WTC11 (cell line): ENCODE measurements around the gene CIB2. TPM values are rescaled to one million over a fixed set of nuclear protein-coding genes. Genes with fewer than 3 reads are reported as not detected.
"Not testable (repeated sequence)": the region's sequence is repeated elsewhere in the genome, so short reads cannot be mapped to it uniquely, and the experiment has no call there.

Experiments used
- ATAC-seq: fragments of 200-7000 bp; cut with Tn5 transposase; 2 replicates; pipeline ENCODE4 v1.10.0; 2021; ENCODE audit warnings: mild to moderate bottlenecking, moderate library complexity
- CTCF ChIA-PET: fragments of 300-600 bp; sonication (Branson Sonifier 250); formaldehyde crosslinking; loops from one replicate; lab custom pipeline; 2021; ENCODE audit warnings: antibody characterized with exemption; lab: Charles Lee
- POLR2A ChIA-PET: fragments of 350-600 bp; sonication (Branson Sonifier 250); formaldehyde crosslinking; loops from one replicate; lab custom pipeline; 2021; ENCODE audit warnings: antibody characterized with exemption; lab: Charles Lee
- DNase-seq: peaks from one replicate; pipeline ENCODE4 v3.0.0; 2021; ENCODE audit warnings: low spot score
- H3K27ac Mint-ChIP-seq: 2 replicates; pipeline ENCODE4 v1.8.0; 2021; ENCODE audit warnings: mixed read lengths
- H3K27me3 Mint-ChIP-seq: 2 replicates; pipeline ENCODE4 v1.8.0; 2021; ENCODE audit warnings: low read depth, mild to moderate bottlenecking, moderate library complexity, mixed read lengths
- H3K36me3 Mint-ChIP-seq: 2 replicates; pipeline ENCODE4 v1.8.0; 2021; ENCODE audit warnings: mixed read lengths
- H3K4me1 Mint-ChIP-seq: 2 replicates; pipeline ENCODE4 v1.8.0; 2022; ENCODE audit warnings: mixed read lengths
- H3K4me3 Mint-ChIP-seq: 2 replicates; pipeline ENCODE4 v1.8.0; 2021; ENCODE audit warnings: mild to moderate bottlenecking, moderate library complexity, mixed read lengths
- H3K9me3 Mint-ChIP-seq: 2 replicates; pipeline ENCODE4 v1.8.0; 2021; ENCODE audit warnings: mixed read lengths
- ATF6 ChIP-seq: sonication (generic); formaldehyde crosslinking; IDR thresholded peaks from 2 replicates; pipeline ENCODE4 v1.8.1; 2023; ENCODE audit warnings: mild to moderate bottlenecking, missing genetic modification reagents
- EMX1 ChIP-seq: fragments of 250-450 bp; sonication (Bioruptor Pico); IDR thresholded peaks from 2 replicates; pipeline ENCODE4 v1.8.0; 2021; ENCODE audit warnings: mild to moderate bottlenecking
- FOXP1 ChIP-seq: sonication (generic); formaldehyde crosslinking; IDR thresholded peaks from 2 replicates; pipeline ENCODE4 v1.8.0; 2022; ENCODE audit warnings: missing genetic modification reagents, mild to moderate bottlenecking, moderate library complexity, borderline replicate concordance
- GABPB1 ChIP-seq: sonication (generic); formaldehyde crosslinking; IDR thresholded peaks from 2 replicates; pipeline ENCODE4 v1.8.1; 2023; ENCODE audit warnings: mild to moderate bottlenecking, missing genetic modification reagents
- GRHL2 ChIP-seq: fragments of 250-450 bp; sonication (Bioruptor Pico); IDR thresholded peaks from 2 replicates; pipeline ENCODE4 v1.8.0; 2022; ENCODE audit warnings: mild to moderate bottlenecking, moderate library complexity; ENCODE audit not compliant: insufficient replicate concordance, severe bottlenecking
- MLX ChIP-seq: sonication (generic); formaldehyde crosslinking; IDR thresholded peaks from 2 replicates; pipeline ENCODE4 v1.8.1; 2023; ENCODE audit warnings: mild to moderate bottlenecking, missing genetic modification reagents, moderate library complexity
- NR2C2 ChIP-seq: sonication (generic); formaldehyde crosslinking; IDR thresholded peaks from 2 replicates; pipeline ENCODE4 v1.8.0; 2022; ENCODE audit warnings: mild to moderate bottlenecking, missing genetic modification reagents
- RELA ChIP-seq: sonication (generic); formaldehyde crosslinking; IDR thresholded peaks from 2 replicates; pipeline ENCODE4 v1.8.1; 2022; ENCODE audit warnings: missing genetic modification reagents, mild to moderate bottlenecking, borderline replicate concordance
- RORB ChIP-seq: fragments of 250-450 bp; sonication (Bioruptor Pico); IDR thresholded peaks from 2 replicates; pipeline ENCODE4 v1.9.0; 2021; ENCODE audit warnings: mild to moderate bottlenecking
- TEAD4 ChIP-seq: sonication (generic); formaldehyde crosslinking; IDR thresholded peaks from 2 replicates; pipeline ENCODE4 v1.8.0; 2022; ENCODE audit warnings: mild to moderate bottlenecking, missing genetic modification reagents
- USF1 ChIP-seq: sonication (generic); formaldehyde crosslinking; IDR thresholded peaks from 2 replicates; pipeline ENCODE4 v1.8.0; 2022; ENCODE audit warnings: mild to moderate bottlenecking, missing genetic modification reagents
- ZBTB43 ChIP-seq: sonication (generic); formaldehyde crosslinking; IDR thresholded peaks from 2 replicates; pipeline ENCODE4 v1.8.1; 2023; ENCODE audit warnings: mild to moderate bottlenecking, missing genetic modification reagents
- ZNF121 ChIP-seq: sonication (generic); formaldehyde crosslinking; IDR thresholded peaks from 2 replicates; pipeline ENCODE4 v1.8.0; 2023; ENCODE audit warnings: missing genetic modification reagents
- ZNF425 ChIP-seq: fragments of 250-450 bp; sonication (Bioruptor Pico); conservative IDR thresholded peaks from 2 replicates; pipeline ENCODE4 v1.9.0; 2021; ENCODE audit warnings: mild to moderate bottlenecking
- ZNF671 ChIP-seq: fragments of 250-450 bp; sonication (Bioruptor Pico); IDR thresholded peaks from 2 replicates; pipeline ENCODE4 v1.8.0; 2021; ENCODE audit warnings: mild to moderate bottlenecking
- total RNA-seq: library from RNA; stranded (reverse); gene quantifications from 3 replicates; pipeline ENCODE4 v1.2.3, GENCODE V29; 2021

CIB2 gene
- total RNA-seq, 1 experiment from 2014 or later: 45.2 TPM

GRCh38 chr15:78155355-78155939 is 24.2 kb upstream of the CIB2 start (continued):
- no peak for TF ChIP-seq MLX (CRISPR knock-in tag)
- no peak for TF ChIP-seq ZBTB43 (CRISPR knock-in tag)
- no peak for TF ChIP-seq ATF6 (CRISPR knock-in tag)

- POLR2A ChIA-PET: no interaction called here
- CTCF ChIA-PET: no interaction called here
Measured at GRCh38 chr15:78154955-78155354, 23.7 kb upstream of the CIB2 start.

GRCh38 chr15:78151075-78151474 is 19.8 kb upstream of the CIB2 start:
- H3K27ac Mint-ChIP-seq, DNase-seq, CTCF ChIA-PET, ATAC-seq, POLR2A ChIA-PET, H3K36me3 Mint-ChIP-seq, H3K9me3 Mint-ChIP-seq, H3K27me3 Mint-ChIP-seq: not testable (repeated sequence)
- peaks cover 33% of the 10 kb centered on the region for H3K4me1 Mint-ChIP-seq
- H3K4me3 Mint-ChIP-seq: peak overlapping the region; percentile 20; the same call in 1 of the 2 replicates

More at GRCh38 chr15:78154955-78155354, 23.7 kb upstream of the CIB2 start:
- H3K27me3 Mint-ChIP-seq: peaks cover 2% of the 10 kb centered on the region; the same call in 1 of the 2 replicates
- H3K36me3 Mint-ChIP-seq: no peaks in the 10 kb centered on the region
- no peak for DNase-seq
- H3K4me3 Mint-ChIP-seq: no peak overlapping the region
- no peak for TF ChIP-seq EMX1 (CRISPR knock-in tag)
- TF ChIP-seq RELA (CRISPR knock-in tag): no peak
- no peak for TF ChIP-seq TEAD4 (CRISPR knock-in tag)
- no peak for TF ChIP-seq GABPB1
- no peak for TF ChIP-seq NR2C2 (CRISPR knock-in tag)
- no peak for TF ChIP-seq GRHL2 (CRISPR knock-in tag)
- no peak for TF ChIP-seq FOXP1 (CRISPR knock-in tag)
- TF ChIP-seq ZNF425 (CRISPR knock-in tag): no peak
- no peak for TF ChIP-seq ZNF121
- no peak for TF ChIP-seq ZNF671 (CRISPR knock-in tag)
- no peak for TF ChIP-seq USF1
- no peak for TF ChIP-seq RORB
- no peak for ATAC-seq
- H3K9me3 Mint-ChIP-seq: no peaks in the 10 kb centered on the region
- peaks cover 41% of the 10 kb centered on the region for H3K4me1 Mint-ChIP-seq
- peak overlapping the region; percentile 61; the same call in 1 of the 2 replicates for H3K27ac Mint-ChIP-seq
